Activated CD8-positive, alpha-beta memory T cell treated with anti-CD3 and anti-CD28 coated beads, Interleukin-2, amount 10 ng/mL, durations not matched to agents 7 days and 5 days (primary cell): ENCODE data around the gene CNTN2. TPM values are rescaled to one million over a fixed set of nuclear protein-coding genes. Genes with fewer than 3 reads are reported as not detected.

Source experiments
- ATAC-seq: fragments of 150-1000 bp; cut with Tn5 transposase; one replicate; pipeline ENCODE4 v1.10.0; 2021; ENCODE audit warnings: moderate library complexity
- CTCF ChIA-PET: fragments of 350-600 bp; sonication (Branson Sonifier 250); formaldehyde crosslinking; loops from one replicate; lab custom pipeline; 2021; ENCODE audit warnings: antibody characterized with exemption; lab: Charles Lee
- DNase-seq: peaks from one replicate; pipeline ENCODE4 v3.0.0-alpha.2; 2020
- H3K27ac Mint-ChIP-seq: one replicate; pipeline ENCODE4 v1.8.0; 2021; ENCODE audit warnings: mild to moderate bottlenecking, mixed read lengths
- H3K27me3 Mint-ChIP-seq: one replicate; pipeline ENCODE4 v1.8.0; 2021; ENCODE audit warnings: mixed read lengths
- H3K36me3 Mint-ChIP-seq: one replicate; pipeline ENCODE4 v1.8.0; 2021; ENCODE audit warnings: mild to moderate bottlenecking, mixed read lengths
- H3K4me1 Mint-ChIP-seq: one replicate; pipeline ENCODE4 v1.8.0; 2021; ENCODE audit warnings: mixed read lengths
- H3K4me3 Mint-ChIP-seq: one replicate; pipeline ENCODE4 v1.8.0; 2021; ENCODE audit warnings: mild to moderate bottlenecking, moderate library complexity, mixed read lengths
- H3K9me3 Mint-ChIP-seq: one replicate; pipeline ENCODE4 v1.8.0; 2022; ENCODE audit warnings: low read depth, mixed read lengths
- total RNA-seq, 2 experiments: library from RNA; stranded (reverse); gene quantifications; one replicate each; pipeline ENCODE4 v1.2.3, GENCODE V29; 2021

CNTN2 gene
- total RNA-seq, 2 experiments from 2014 or later: not detected

- DNase-seq (no peak), ATAC-seq (no peak)
- no peaks in the 10 kb centered on the region for H3K36me3 Mint-ChIP-seq
- H3K27me3 Mint-ChIP-seq: no peaks in the 10 kb centered on the region
- no peaks in the 10 kb centered on the region for H3K4me1 Mint-ChIP-seq
- no peaks in the 10 kb centered on the region for H3K9me3 Mint-ChIP-seq
- no peak overlapping the region for H3K27ac Mint-ChIP-seq
- CTCF ChIA-PET: no interaction called here
- H3K4me3 Mint-ChIP-seq: no peak overlapping the region
These were observed 29.2 kb upstream of the CNTN2 start for GRCh38 chr1:205013683-205014367.

GRCh38 chr1:205014783-205015182 is 28.2 kb upstream of the CNTN2 start:
- Mint-ChIP-seq H3K27me3 (no peaks in the 10 kb centered on the region), H3K4me3 (no peak overlapping the region), H3K27ac (no peak overlapping the region), H3K36me3 (no peaks in the 10 kb centered on the region), H3K9me3 (no peaks in the 10 kb centered on the region), H3K4me1 (no peaks in the 10 kb centered on the region)
- CTCF ChIA-PET: no interaction called here
- DNase-seq: no peak
- ATAC-seq: no peak

- no peak overlapping the region for H3K4me3 Mint-ChIP-seq
- no peaks in the 10 kb centered on the region for H3K36me3 Mint-ChIP-seq
- no peaks in the 10 kb centered on the region for H3K27me3 Mint-ChIP-seq
- H3K27ac Mint-ChIP-seq: no peak overlapping the region
- no peaks in the 10 kb centered on the region for H3K9me3 Mint-ChIP-seq
- no peaks in the 10 kb centered on the region for H3K4me1 Mint-ChIP-seq
- no peak for DNase-seq
- ATAC-seq: no peak
- CTCF ChIA-PET: interaction anchor here (1.0 kb wide), 1 partner anchor 46 kb away, joined by 3 read pairs; no protein-coding TSS in a partner anchor
These were observed 27.8 kb upstream of the CNTN2 start for GRCh38 chr1:205015241-205015640.

GRCh38 chr1:205016075-205016474 is 26.9 kb upstream of the CNTN2 start:
- DNase-seq: no peak
- Mint-ChIP-seq H3K4me1 (no peaks in the 10 kb centered on the region), H3K9me3 (no peaks in the 10 kb centered on the region), H3K4me3 (no peak overlapping the region), H3K36me3 (no peaks in the 10 kb centered on the region), H3K27ac (no peak overlapping the region), H3K27me3 (no peaks in the 10 kb centered on the region)
- no peak for ATAC-seq
- CTCF ChIA-PET: interaction anchor here (1.0 kb wide), 1 partner anchor 45 kb away, joined by 3 read pairs; no protein-coding TSS in a partner anchor

GRCh38 chr1:205016584-205016983 is 26.4 kb upstream of the CNTN2 start:
- H3K36me3 Mint-ChIP-seq: no peaks in the 10 kb centered on the region
- no peaks in the 10 kb centered on the region for H3K4me1 Mint-ChIP-seq
- CTCF ChIA-PET: no interaction called here
- no peaks in the 10 kb centered on the region for H3K9me3 Mint-ChIP-seq
- no peak overlapping the region for H3K27ac Mint-ChIP-seq
- ATAC-seq (no peak), DNase-seq (no peak)
- H3K4me3 Mint-ChIP-seq: no peak overlapping the region
- no peaks in the 10 kb centered on the region for H3K27me3 Mint-ChIP-seq

- DNase-seq (no peak), ATAC-seq (no peak)
- no peaks in the 10 kb centered on the region for H3K9me3 Mint-ChIP-seq
- no peaks in the 10 kb centered on the region for H3K27me3 Mint-ChIP-seq
- CTCF ChIA-PET: no interaction called here
- H3K4me3 Mint-ChIP-seq: no peak overlapping the region
- no peaks in the 10 kb centered on the region for H3K4me1 Mint-ChIP-seq
- H3K27ac Mint-ChIP-seq: no peak overlapping the region
- H3K36me3 Mint-ChIP-seq: no peaks in the 10 kb centered on the region
These were observed 26.0 kb upstream of the CNTN2 start for GRCh38 chr1:205017001-205017400.

- ATAC-seq (no peak), DNase-seq (no peak)
- Mint-ChIP-seq H3K36me3 (no peaks in the 10 kb centered on the region), H3K27me3 (peaks cover 1% of the 10 kb centered on the region), H3K9me3 (no peaks in the 10 kb centered on the region), H3K4me1 (no peaks in the 10 kb centered on the region), H3K4me3 (no peak overlapping the region), H3K27ac (no peak overlapping the region)
- CTCF ChIA-PET: interaction anchor here (1.5 kb wide), 1 partner anchor 44 kb away, joined by 3 read pairs; no protein-coding TSS in a partner anchor
These were observed 25.2 kb upstream of the CNTN2 start for GRCh38 chr1:205017766-205018165.

- CTCF ChIA-PET: interaction anchor here (1.1 to 1.5 kb wide), 2 partner anchors 29 to 44 kb away, joined by 3 read pairs; no protein-coding TSS in a partner anchor
- no peak for DNase-seq
- no peak for ATAC-seq
- Mint-ChIP-seq H3K4me1 (no peaks in the 10 kb centered on the region), H3K36me3 (no peaks in the 10 kb centered on the region), H3K27ac (no peak overlapping the region), H3K9me3 (no peaks in the 10 kb centered on the region), H3K27me3 (peaks cover 5% of the 10 kb centered on the region), H3K4me3 (no peak overlapping the region)
These were observed 24.6 kb upstream of the CNTN2 start for GRCh38 chr1:205018381-205018780.

- H3K9me3 Mint-ChIP-seq: no peaks in the 10 kb centered on the region
- ATAC-seq (no peak), DNase-seq (no peak)
- CTCF ChIA-PET: no interaction called here
- H3K36me3 Mint-ChIP-seq: no peaks in the 10 kb centered on the region
- no peak overlapping the region for H3K4me3 Mint-ChIP-seq
- H3K27me3 Mint-ChIP-seq: peaks cover 5% of the 10 kb centered on the region
- no peaks in the 10 kb centered on the region for H3K4me1 Mint-ChIP-seq
- H3K27ac Mint-ChIP-seq: no peak overlapping the region
These were observed 22.5 kb upstream of the CNTN2 start for GRCh38 chr1:205020466-205020865.

GRCh38 chr1:205024679-205025078 is 18.3 kb upstream of the CNTN2 start:
- Mint-ChIP-seq H3K27me3 (peaks cover 8% of the 10 kb centered on the region), H3K9me3 (no peaks in the 10 kb centered on the region), H3K27ac (no peak overlapping the region), H3K4me3 (no peak overlapping the region), H3K4me1 (no peaks in the 10 kb centered on the region), H3K36me3 (no peaks in the 10 kb centered on the region)
- ATAC-seq: no peak
- CTCF ChIA-PET: no interaction called here
- DNase-seq: no peak

- Mint-ChIP-seq H3K27ac (no peak overlapping the region), H3K4me1 (no peaks in the 10 kb centered on the region), H3K36me3 (no peaks in the 10 kb centered on the region), H3K4me3 (no peak overlapping the region), H3K27me3 (peaks cover 8% of the 10 kb centered on the region), H3K9me3 (no peaks in the 10 kb centered on the region)
- DNase-seq: no peak
- CTCF ChIA-PET: interaction anchor here (1.6 kb wide), 1 partner anchor 36 kb away, joined by 5 read pairs; no protein-coding TSS in a partner anchor
- ATAC-seq: no peak
These were observed 17.8 kb upstream of the CNTN2 start for GRCh38 chr1:205025239-205025638.

GRCh38 chr1:205026181-205026580 is 16.8 kb upstream of the CNTN2 start:
- DNase-seq: no peak
- H3K36me3 Mint-ChIP-seq: no peaks in the 10 kb centered on the region
- H3K9me3 Mint-ChIP-seq: no peaks in the 10 kb centered on the region
- H3K27ac Mint-ChIP-seq: no peak overlapping the region
- no peak for ATAC-seq
- CTCF ChIA-PET: interaction anchor here (1.5 to 1.6 kb wide), 2 partner anchors 35 to 37 kb away, joined by 5 read pairs; no protein-coding TSS in a partner anchor
- H3K4me1 Mint-ChIP-seq: no peaks in the 10 kb centered on the region
- peaks cover 8% of the 10 kb centered on the region for H3K27me3 Mint-ChIP-seq
- no peak overlapping the region for H3K4me3 Mint-ChIP-seq

- CTCF ChIA-PET: interaction anchor here (2.0 kb wide), 1 partner anchor 33 kb away, joined by 5 read pairs; no protein-coding TSS in a partner anchor
- H3K27ac Mint-ChIP-seq: no peak overlapping the region
- no peak for ATAC-seq
- no peaks in the 10 kb centered on the region for H3K36me3 Mint-ChIP-seq
- no peaks in the 10 kb centered on the region for H3K4me1 Mint-ChIP-seq
- H3K9me3 Mint-ChIP-seq: no peaks in the 10 kb centered on the region
- H3K27me3 Mint-ChIP-seq: peaks cover 3% of the 10 kb centered on the region
- no peak overlapping the region for H3K4me3 Mint-ChIP-seq
- DNase-seq: no peak
These were observed 14.6 kb upstream of the CNTN2 start for GRCh38 chr1:205028390-205028789.

- Mint-ChIP-seq H3K9me3 (no peaks in the 10 kb centered on the region), H3K4me1 (no peaks in the 10 kb centered on the region), H3K36me3 (no peaks in the 10 kb centered on the region), H3K27ac (no peak overlapping the region), H3K4me3 (no peak overlapping the region), H3K27me3 (peaks cover 3% of the 10 kb centered on the region)
- CTCF ChIA-PET: interaction anchor here (2.0 kb wide), 1 partner anchor 33 kb away, joined by 5 read pairs; no protein-coding TSS in a partner anchor
- DNase-seq (no peak), ATAC-seq (no peak)
These were observed 14.1 kb upstream of the CNTN2 start for GRCh38 chr1:205028924-205029323.
